CD8-positive, alpha-beta memory T cell (primary cell): ENCODE measurements around the gene ADD3. TPM values are rescaled to one million over a fixed set of nuclear protein-coding genes. Genes with fewer than 3 reads are reported as not detected.

Experiments used
- CTCF ChIA-PET: fragments of 350-600 bp; sonication (Branson Sonifier 250); formaldehyde crosslinking; loops from one replicate; lab custom pipeline; 2021; ENCODE audit warnings: antibody characterized with exemption; lab: Charles Lee
- POLR2A ChIA-PET: fragments of 350-600 bp; sonication (Branson Sonifier 250); formaldehyde crosslinking; loops from one replicate; lab custom pipeline; 2021; ENCODE audit warnings: antibody characterized with exemption; lab: Charles Lee
- DNase-seq, 5 donors: peaks; one replicate each; pipeline versions ENCODE4 v3.0.0 to v3.0.0-alpha.2; 2020 to 2022; ENCODE audit warnings: mixed read lengths in 1 of 5
- H3K27ac ChIP-seq: one replicate; pipeline ENCODE4 v1.7.0; 2013; ENCODE audit warnings: low read depth, mild to moderate bottlenecking, low read length, moderate library complexity
- H3K27me3 ChIP-seq: 2 replicates; pipeline ENCODE4 v1.7.0; 2013; ENCODE audit warnings: low read length, mild to moderate bottlenecking; ENCODE audit not compliant: insufficient read depth, poor library complexity, severe bottlenecking
- H3K36me3 ChIP-seq: 2 replicates; pipeline ENCODE4 v1.7.0; 2013; ENCODE audit warnings: mild to moderate bottlenecking, low read length, moderate library complexity; ENCODE audit not compliant: insufficient read depth
- H3K4me1 ChIP-seq: 2 replicates; pipeline ENCODE4 v1.7.0; 2013; ENCODE audit warnings: mild to moderate bottlenecking, low read length, moderate library complexity; ENCODE audit not compliant: insufficient read depth
- H3K4me3 ChIP-seq: 2 replicates; pipeline ENCODE4 v1.7.0; 2013; ENCODE audit warnings: mild to moderate bottlenecking, low read length
- H3K9me3 ChIP-seq: 2 replicates; pipeline ENCODE4 v1.7.0; 2013; ENCODE audit warnings: mild to moderate bottlenecking, low read length
- H3K27ac Mint-ChIP-seq, 8 donors: one replicate each; pipeline ENCODE4 v1.8.0; 2020 to 2021; ENCODE audit warnings: mixed read lengths in 8 of 8, mild to moderate bottlenecking in 6 of 8, inconsistent platforms in 3 of 8, moderate library complexity in 3 of 8
- H3K27me3 Mint-ChIP-seq, 2 donors: one replicate each; pipeline ENCODE4 v1.8.0; 2020 to 2021; ENCODE audit warnings: mixed read lengths in 2 of 2, mild to moderate bottlenecking in 1 of 2, moderate library complexity in 1 of 2
- H3K36me3 Mint-ChIP-seq, 3 donors: one replicate each; pipeline ENCODE4 v1.8.0; 2020 to 2021; ENCODE audit warnings: mixed read lengths in 3 of 3, inconsistent platforms in 1 of 3, mild to moderate bottlenecking in 1 of 3
- H3K4me1 Mint-ChIP-seq, 3 donors: one replicate each; pipeline ENCODE4 v1.8.0; 2020 to 2021; ENCODE audit warnings: mixed read lengths in 3 of 3, inconsistent platforms in 1 of 3, mild to moderate bottlenecking in 1 of 3
- H3K4me3 Mint-ChIP-seq, 7 donors: one replicate each; pipeline ENCODE4 v1.8.0; 2020 to 2021; ENCODE audit warnings: mixed read lengths in 7 of 7, mild to moderate bottlenecking in 6 of 7, moderate library complexity in 4 of 7, inconsistent platforms in 2 of 7
- H3K9me3 Mint-ChIP-seq, 5 donors: one replicate each; pipeline ENCODE4 v1.8.0; 2020 to 2022; ENCODE audit warnings: mixed read lengths in 5 of 5, mild to moderate bottlenecking in 3 of 5, moderate library complexity in 2 of 5, inconsistent platforms in 1 of 5
- polyA plus RNA-seq: library from polyadenylated mRNA; unstranded; fragments of 300-500 nt; fragmentation: Illumina TruSeq; gene quantifications from one replicate; pipeline ENCODE4 v1.2.3, GENCODE V29; 2021
- total RNA-seq, 2 experiments: library from RNA; stranded (reverse); gene quantifications; one replicate each; pipeline ENCODE4 v1.2.3, GENCODE V29; 2021

The ADD3 gene
- total and polyA plus RNA-seq, 3 experiments from 2014 or later, result 39.4 to 378 (median 50.3) TPM

DNA sequence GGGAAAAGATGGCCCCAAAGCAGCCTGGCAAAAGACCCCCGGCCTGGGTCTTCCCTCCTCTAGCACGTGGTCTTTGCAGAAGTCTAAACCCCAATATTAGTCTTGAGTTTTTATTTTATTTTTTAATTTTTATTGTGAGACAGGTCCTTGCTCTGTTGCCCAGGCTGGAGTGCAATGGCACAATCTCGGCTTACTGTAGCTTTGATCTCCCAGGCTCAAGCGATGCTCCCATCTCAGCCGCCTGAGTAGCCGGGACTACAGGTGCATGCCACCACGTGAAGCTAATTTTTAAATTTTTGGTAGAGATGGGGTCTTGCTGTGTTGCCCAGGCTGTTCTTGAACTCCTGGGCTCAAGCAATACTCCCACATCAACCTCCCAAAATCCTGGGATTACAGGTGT lies 159.4 kb downstream of the ADD3 start:
- ChIA-PET CTCF (interaction anchor here (1.5 kb wide), 1 partner anchor 55 kb away, joined by 3 read pairs; no protein-coding TSS in a partner anchor), POLR2A (interaction anchor here (0.6 kb wide), 1 partner anchor 29 kb away, joined by 8 read pairs; no protein-coding TSS in a partner anchor)
- no peak overlapping the region for H3K27ac ChIP-seq
- Mint-ChIP-seq H3K27ac (no peak overlapping the region), H3K4me1 (peaks cover 28 to 33% (median 32%) of the 10 kb centered on the region in 3 donors), H3K4me3 (no peak overlapping the region), H3K27me3 (peaks cover 74 to 82% of the 10 kb centered on the region in 2 donors), H3K36me3 (no peaks in the 10 kb centered on the region), H3K9me3 (no peaks in the 10 kb centered on the region)
- no peaks in the 10 kb centered on the region for H3K9me3 ChIP-seq
- peaks cover 15% of the 10 kb centered on the region for H3K4me1 ChIP-seq
- H3K4me3 ChIP-seq, result no peak overlapping the region
- no peaks in the 10 kb centered on the region for H3K36me3 ChIP-seq
- peaks cover 51% of the 10 kb centered on the region for H3K27me3 ChIP-seq
- DNase-seq, result no peak

DNA sequence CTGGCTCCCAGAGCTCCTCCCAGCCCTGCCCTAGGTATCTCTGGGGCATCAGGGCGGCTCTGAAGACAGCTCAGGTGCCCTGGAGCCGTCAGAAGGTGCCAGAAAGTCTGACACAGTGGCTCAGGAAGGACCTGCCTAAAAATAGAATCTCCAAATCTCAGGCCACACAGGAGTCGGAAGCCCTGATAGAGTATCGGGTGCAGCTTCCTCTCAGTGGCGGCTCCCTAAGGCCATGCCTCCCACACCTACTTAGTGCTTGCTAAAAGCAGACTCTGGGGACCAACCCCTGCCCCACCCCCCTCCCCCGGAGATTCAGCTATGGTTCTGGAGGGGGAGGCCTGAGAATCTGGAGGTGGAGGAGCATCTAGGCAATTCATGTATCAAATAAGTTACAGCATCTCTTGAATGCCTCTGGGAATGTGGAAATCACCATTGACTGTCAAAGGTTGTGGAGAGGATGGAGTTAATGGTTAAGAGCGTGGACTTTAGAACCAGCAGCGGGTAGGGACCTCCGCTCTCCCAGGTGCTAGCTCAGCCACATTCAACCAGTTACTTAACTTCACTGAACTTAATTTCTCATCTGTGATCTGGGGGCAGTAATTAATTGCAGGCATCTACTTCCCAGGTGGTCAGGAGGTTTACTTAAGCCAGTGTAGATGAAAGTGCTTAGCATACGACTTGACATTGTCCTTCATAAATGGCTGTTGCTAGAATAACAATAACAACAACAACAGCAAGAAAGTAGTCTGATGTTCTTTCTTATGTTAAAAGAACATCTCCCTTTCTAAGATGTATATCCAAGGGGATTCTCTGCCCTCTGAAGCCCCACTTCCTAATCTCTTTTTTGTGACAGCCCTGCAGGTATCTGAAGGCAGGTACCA lies 161.1 kb downstream of the ADD3 start:
- peaks cover 28 to 33% (median 32%) of the 10 kb centered on the region in 3 donors for H3K4me1 Mint-ChIP-seq
- Histone ChIP-seq H3K27ac (no peak overlapping the region), H3K27me3 (peaks cover 40% of the 10 kb centered on the region), H3K4me1 (peaks cover 15% of the 10 kb centered on the region), H3K4me3 (no peak overlapping the region), H3K36me3 (no peaks in the 10 kb centered on the region), H3K9me3 (no peaks in the 10 kb centered on the region)
- H3K27me3 Mint-ChIP-seq, result peaks cover 61 to 78% of the 10 kb centered on the region in 2 donors
- no peak overlapping the region for H3K27ac Mint-ChIP-seq
- CTCF ChIA-PET, result no interaction called here
- POLR2A ChIA-PET, result no interaction called here
- peak overlapping the region in 1 of 7 donors; percentile 75 for H3K4me3 Mint-ChIP-seq
- no peaks in the 10 kb centered on the region for H3K36me3 Mint-ChIP-seq
- DNase-seq, result no peak
- no peaks in the 10 kb centered on the region for H3K9me3 Mint-ChIP-seq

DNA sequence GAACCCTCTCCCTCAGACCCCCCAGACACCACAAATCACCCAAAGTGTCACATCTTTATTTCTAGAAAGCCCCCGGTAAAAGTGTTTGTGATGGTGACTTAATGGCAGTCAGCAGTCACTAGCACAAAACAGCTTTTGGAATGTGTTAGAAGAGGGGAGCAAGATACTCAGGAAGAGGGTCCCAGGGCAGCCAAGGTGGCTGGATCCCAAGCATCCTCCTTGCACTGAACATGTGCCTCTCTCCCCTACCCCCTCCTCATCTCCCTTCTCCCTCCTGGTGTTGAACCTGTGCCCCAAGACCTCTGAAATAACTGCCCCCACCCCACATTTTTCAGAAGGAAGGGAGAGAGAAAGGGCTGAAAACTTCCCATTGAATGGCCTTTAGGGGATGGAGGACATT lies 161.8 kb downstream of the ADD3 start:
- Histone ChIP-seq H3K36me3 (no peaks in the 10 kb centered on the region), H3K4me3 (no peak overlapping the region), H3K27me3 (peaks cover 40% of the 10 kb centered on the region), H3K9me3 (no peaks in the 10 kb centered on the region), H3K27ac (no peak overlapping the region), H3K4me1 (peaks cover 15% of the 10 kb centered on the region)
- Mint-ChIP-seq H3K27me3 (peaks cover 58 to 80% of the 10 kb centered on the region in 2 donors), H3K9me3 (no peaks in the 10 kb centered on the region), H3K36me3 (no peaks in the 10 kb centered on the region), H3K4me3 (no peak overlapping the region), H3K4me1 (peaks cover 28 to 33% (median 32%) of the 10 kb centered on the region in 3 donors), H3K27ac (peak overlapping the region in 1 of 8 donors; percentile 60)
- ChIA-PET CTCF (no interaction called here), POLR2A (no interaction called here)
- no peak for DNase-seq

DNA sequence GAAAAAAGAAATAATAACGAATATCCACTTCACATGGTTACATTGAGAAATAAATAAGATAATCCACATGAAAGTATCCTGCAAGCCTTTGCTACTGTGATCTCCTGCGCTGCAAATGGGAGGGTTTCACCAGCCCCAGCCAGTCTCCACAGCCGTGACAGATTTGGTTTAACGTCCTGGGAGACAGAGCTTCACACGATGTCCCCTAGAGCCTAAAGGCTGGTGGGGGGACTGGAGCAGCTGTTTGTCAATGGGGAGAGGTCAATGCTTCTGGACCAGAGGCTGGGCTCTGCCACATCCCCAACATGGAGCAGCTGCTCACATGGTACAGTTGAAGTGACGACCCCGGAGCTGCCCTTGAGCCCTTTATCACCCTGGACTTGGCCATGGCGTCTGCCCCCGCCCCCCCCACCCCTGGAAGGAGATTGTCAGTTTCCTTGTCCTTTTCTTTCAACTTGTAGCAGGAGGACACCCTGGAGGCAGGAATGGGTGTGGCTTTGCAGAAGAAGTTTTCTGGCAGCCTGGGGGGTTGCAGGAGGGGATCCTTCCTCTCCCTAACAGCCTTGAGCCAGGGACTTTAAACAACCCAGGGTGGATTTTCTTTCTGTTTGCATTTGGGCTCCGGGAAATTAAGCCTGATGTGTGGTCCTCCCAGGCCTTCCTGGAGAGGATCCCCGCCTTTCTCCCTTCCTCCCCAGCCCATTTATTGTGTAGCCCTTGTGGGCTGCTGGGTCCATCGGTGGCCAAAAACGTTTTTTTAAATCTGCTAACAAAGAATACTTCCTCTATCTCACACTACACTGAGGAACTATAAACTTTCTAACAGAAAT lies 162.6 kb downstream of the ADD3 start:
- Histone ChIP-seq H3K4me1 (peaks cover 15% of the 10 kb centered on the region), H3K27ac (no peak overlapping the region), H3K36me3 (no peaks in the 10 kb centered on the region), H3K27me3 (peaks cover 35% of the 10 kb centered on the region), H3K9me3 (no peaks in the 10 kb centered on the region), H3K4me3 (no peak overlapping the region)
- DNase-seq, result no peak
- H3K36me3 Mint-ChIP-seq, result no peaks in the 10 kb centered on the region
- H3K4me3 Mint-ChIP-seq, result no peak overlapping the region
- no peaks in the 10 kb centered on the region for H3K9me3 Mint-ChIP-seq
- CTCF ChIA-PET, result no interaction called here
- POLR2A ChIA-PET, result no interaction called here
- H3K27ac Mint-ChIP-seq, result no peak overlapping the region
- peaks cover 28 to 33% (median 32%) of the 10 kb centered on the region in 3 donors for H3K4me1 Mint-ChIP-seq
- peaks cover 52 to 83% of the 10 kb centered on the region in 2 donors for H3K27me3 Mint-ChIP-seq

DNA sequence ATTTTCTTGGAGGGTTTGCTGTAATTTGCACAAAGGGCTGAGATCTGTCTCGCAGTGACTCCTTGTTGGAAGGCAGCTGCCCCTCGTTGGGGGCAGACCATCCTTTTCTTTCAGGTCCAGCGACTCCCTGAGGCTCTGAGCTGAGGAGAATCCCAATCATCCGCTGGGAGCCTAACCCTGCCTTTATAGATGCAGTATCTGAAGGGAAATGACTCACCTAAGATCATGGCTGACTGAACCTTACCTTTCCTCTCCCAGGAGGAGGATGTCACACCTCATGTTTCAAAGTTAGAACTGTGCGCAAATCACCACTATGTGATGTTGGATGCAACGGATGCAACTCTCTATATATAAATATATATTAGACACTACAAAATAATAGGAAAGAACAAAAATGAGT lies 163.2 kb downstream of the ADD3 start:
- POLR2A ChIA-PET, result no interaction called here

DNA sequence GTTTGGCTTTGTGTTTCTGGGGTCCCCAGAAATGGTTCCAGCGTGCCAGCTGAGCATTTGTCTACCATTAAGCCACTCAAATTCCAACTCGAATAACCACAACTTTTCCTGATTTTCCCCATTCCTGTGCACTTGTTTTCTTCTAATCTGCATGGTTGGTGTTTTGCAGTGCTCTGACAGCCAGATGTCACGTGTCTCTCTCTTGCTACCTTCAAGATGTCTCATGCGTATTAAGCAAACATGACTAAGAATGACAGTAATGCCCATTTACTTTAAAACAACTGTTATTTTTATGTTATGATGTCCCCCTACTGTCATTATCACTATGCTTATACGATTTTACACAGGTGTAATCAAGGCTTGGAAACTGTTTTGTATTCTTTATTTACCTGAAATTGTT lies 164.4 kb downstream of the ADD3 start:
- Mint-ChIP-seq H3K4me1 (peaks cover 30 to 33% (median 32%) of the 10 kb centered on the region in 3 donors), H3K27ac (no peak overlapping the region), H3K4me3 (no peak overlapping the region), H3K36me3 (no peaks in the 10 kb centered on the region), H3K27me3 (peaks cover 51 to 85% of the 10 kb centered on the region in 2 donors), H3K9me3 (no peaks in the 10 kb centered on the region)
- Histone ChIP-seq H3K27ac (no peak overlapping the region), H3K9me3 (no peaks in the 10 kb centered on the region), H3K36me3 (no peaks in the 10 kb centered on the region), H3K4me3 (no peak overlapping the region), H3K27me3 (peaks cover 26% of the 10 kb centered on the region), H3K4me1 (peaks cover 15% of the 10 kb centered on the region)
- POLR2A ChIA-PET, result no interaction called here
- no peak for DNase-seq
- CTCF ChIA-PET, result no interaction called here

More for the DNA sequence above, 163.2 kb downstream of the ADD3 start:
- Mint-ChIP-seq H3K36me3 (no peaks in the 10 kb centered on the region), H3K4me1 (peaks cover 28 to 33% (median 32%) of the 10 kb centered on the region in 3 donors), H3K4me3 (no peak overlapping the region), H3K27me3 (peaks cover 50 to 83% of the 10 kb centered on the region in 2 donors), H3K9me3 (no peaks in the 10 kb centered on the region), H3K27ac (no peak overlapping the region)
- H3K4me3 ChIP-seq, result no peak overlapping the region
- no peak for DNase-seq
- H3K36me3 ChIP-seq, result no peaks in the 10 kb centered on the region
- no peaks in the 10 kb centered on the region for H3K9me3 ChIP-seq
- H3K27ac ChIP-seq, result no peak overlapping the region
- CTCF ChIA-PET, result no interaction called here
- H3K27me3 ChIP-seq, result peaks cover 29% of the 10 kb centered on the region
- H3K4me1 ChIP-seq, result peaks cover 15% of the 10 kb centered on the region

DNA sequence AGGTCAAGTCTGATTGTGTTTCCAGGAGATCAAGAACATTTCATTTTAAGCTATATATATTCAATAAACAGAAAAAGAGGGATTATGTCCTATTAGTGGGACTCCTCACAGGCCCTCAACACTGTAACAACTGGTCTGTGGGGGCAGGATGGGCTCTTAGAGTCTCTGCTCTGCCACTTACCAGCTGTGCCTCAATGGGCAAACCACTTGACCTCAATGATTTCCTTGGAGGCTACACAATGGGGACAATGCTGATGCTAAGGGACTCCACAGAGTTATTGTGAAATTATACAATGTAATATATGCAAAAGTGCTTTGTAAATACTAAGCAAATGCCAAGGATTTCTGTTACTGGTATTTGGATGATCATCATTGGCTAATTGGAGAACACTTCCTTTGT lies 166.4 kb downstream of the ADD3 start:
- Histone ChIP-seq H3K9me3 (no peaks in the 10 kb centered on the region), H3K27me3 (peaks cover 16% of the 10 kb centered on the region), H3K36me3 (no peaks in the 10 kb centered on the region), H3K4me3 (no peak overlapping the region), H3K27ac (no peak overlapping the region), H3K4me1 (peaks cover 5% of the 10 kb centered on the region)
- H3K4me1 Mint-ChIP-seq, result peaks cover 16 to 17% (median 17%) of the 10 kb centered on the region in 3 donors
- H3K36me3 Mint-ChIP-seq, result peaks cover 0 to 3% (median 0%) of the 10 kb centered on the region in 3 donors
- H3K4me3 Mint-ChIP-seq, result no peak overlapping the region
- H3K9me3 Mint-ChIP-seq, result no peaks in the 10 kb centered on the region
- POLR2A ChIA-PET, result no interaction called here
- no peak for DNase-seq
- peaks cover 41 to 80% of the 10 kb centered on the region in 2 donors for H3K27me3 Mint-ChIP-seq
- CTCF ChIA-PET, result no interaction called here
- H3K27ac Mint-ChIP-seq, result no peak overlapping the region
